ENCODE data around the gene DCTD. TPM values are rescaled to one million over a fixed set of nuclear protein-coding genes. Genes with fewer than 3 reads are reported as not detected.
A peak's percentile ranks its signal among the peaks of the same experiment; 100 is the strongest.

The DCTD gene
- total and polyA plus RNA-seq, 2 of the 13 experiments (the other 11 are each of a cell fraction or from before 2014, with no cell fraction given): 85.1 to 95.3 TPM

DNA sequence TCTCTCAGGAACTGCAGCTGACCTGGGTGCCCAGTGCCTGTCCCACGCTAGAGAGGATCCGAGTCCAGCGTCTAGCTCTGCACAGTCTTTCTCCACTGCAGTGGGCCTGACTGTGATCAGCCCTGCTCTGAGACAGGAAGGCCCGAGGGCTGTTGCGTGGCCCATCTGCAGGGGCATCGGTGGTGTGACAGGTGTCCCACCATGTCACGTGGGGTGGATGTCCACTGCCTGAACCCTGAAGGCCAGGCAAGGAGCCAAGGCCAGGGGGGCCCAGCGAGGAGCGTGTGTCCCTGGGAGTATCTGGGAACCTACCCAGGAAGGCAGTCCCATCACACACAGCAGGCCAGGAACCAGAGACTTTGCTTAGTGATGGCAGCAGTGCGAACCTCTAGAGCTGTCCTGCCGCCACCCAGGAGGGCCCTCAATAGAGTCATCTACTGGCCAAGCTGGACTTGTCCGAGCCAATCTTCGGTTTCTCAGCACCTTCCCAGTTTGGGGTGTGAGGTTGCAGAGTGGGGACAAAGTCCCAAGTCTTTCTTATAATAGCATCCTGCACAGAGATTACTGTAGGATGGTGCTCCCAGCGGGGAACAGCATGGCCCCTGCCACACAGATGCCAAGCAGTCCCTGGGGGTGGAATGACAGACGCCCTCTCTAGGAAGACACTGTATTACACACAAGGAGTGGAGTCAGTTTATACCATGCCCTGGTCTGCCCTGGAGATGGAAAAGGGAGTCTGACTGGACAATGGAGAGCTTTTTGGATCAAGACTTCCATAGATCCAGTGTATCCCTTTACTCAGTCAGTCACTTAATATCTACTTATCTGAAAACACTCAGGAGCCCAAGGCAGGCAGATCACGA is 38.3 kb downstream of the DCTD start:
- H3K4me2 ChIP-seq (ENCODE audit: low read depth, low read length): peak overlapping the region; percentile 52
- in situ Hi-C loops (cut with HindIII; ENCODE audit: extremely low pct_ligation_motif_present, low pct_unique_long_range_greater_than_20kb) (no loop called here), intact Hi-C loops (cut with micrococcal nuclease; ENCODE audit: unreplicated experiment) (no loop called here)
- CTCF ChIA-PET (ENCODE audit: low intra/inter-chr PET ratio, low total read pairs): no interaction called here
- no peaks in the 10 kb centered on the region for H3K27me3 ChIP-seq (ENCODE audit: control insufficient read depth in 1 of 2, insufficient read depth in 2 of 2, low read length in 2 of 2)
- peaks cover 10% of the 10 kb centered on the region; the same call in 1 of the 2 replicates for H3K9me3 ChIP-seq (ENCODE audit: low read length)
- H2AFZ ChIP-seq (ENCODE audit: low read length): no peak overlapping the region
- FAIRE-seq: no peak
- peaks cover 4% of the 10 kb centered on the region for H3K79me2 ChIP-seq (ENCODE audit: insufficient read depth, low read length)
- H3K9ac ChIP-seq (ENCODE audit: insufficient read depth, low read depth, low read length): peak overlapping the region; percentile 8
- DNase-seq (ENCODE audit: low spot score): peak; percentile 15
- H3K27ac ChIP-seq (ENCODE audit: extremely low read length, insufficient read depth, low read length): peak overlapping the region; percentile 64
- POLR2A ChIA-PET: interaction anchor here (1.5 to 7.3 kb wide), 2 partner anchors 17 to 38 kb away, joined by 5 to 69 read pairs; no protein-coding TSS in a partner anchor
- H3K36me3 ChIP-seq (replicated peaks in 1 of 2; ENCODE audit: control insufficient read depth in 1 of 2, insufficient read depth in 2 of 2, low read length in 2 of 2): peaks cover 0 to 8% of the 10 kb centered on the region in 2 experiments; a peak in 2 of 5 replicates
- WGBS (ENCODE audit: low lambda C conversion rate): 68% methylated on average over 8 of the region's 16 CpGs
- ATAC-seq: peak; percentile 21
- H3K4me1 ChIP-seq (ENCODE audit: insufficient read depth, low read length): peaks cover 59% of the 10 kb centered on the region
- peak overlapping the region in 1 of 3 experiments; percentile 11; a peak in 1 of 6 replicates for H3K4me3 ChIP-seq (replicated peaks in 1 of 3; ENCODE audit: insufficient read depth in 1 of 3, low read depth in 2 of 3, low read length in 3 of 3)
- no TSS peak for BruUV-seq (replicated peaks)
- H4K20me1 ChIP-seq (ENCODE audit: insufficient read depth, low read length): no peaks in the 10 kb centered on the region
- TF ChIP-seq ZFX (CRISPR knock-in tag; IDR thresholded peaks at IDR 0.05; ENCODE audit: low read depth) (peak; percentile 67), RAD51 (IDR thresholded peaks at IDR 0.05; ENCODE audit: borderline replicate concordance) (0 out of 2 replicates have a peak, but pooled peaks have one; percentile 14), ZBTB42 (CRISPR knock-in tag; IDR thresholded peaks at IDR 0.05) (no peak), HNRNPL (IDR thresholded peaks at IDR 0.05; ENCODE audit: low read depth, low read length) (0 out of 2 replicates have a peak, but pooled peaks have one; percentile 24), POLR2A (IDR thresholded peaks at IDR 0.05; ENCODE audit: insufficient read depth in 1 of 2, low read depth in 2 of 2, low read length in 2 of 2) (peak in 1 of 2 experiments; percentile 28; a peak in 1 of 4 replicates), NFKB2 (CRISPR knock-in tag; IDR thresholded peaks at IDR 0.05; ENCODE audit: borderline replicate concordance) (peak; percentile 59; the same call in 1 of the 2 replicates), AGO2 (optimal IDR thresholded peaks at IDR 0.05; ENCODE audit: low read depth, low read length) (peak; percentile 64), MAFK (conservative IDR thresholded peaks at IDR 0.05 in 1 of 2, IDR thresholded peaks at IDR 0.05 in 1 of 2; ENCODE audit: low read length in 2 of 2) (no peak), ZNF768 (CRISPR knock-in tag; IDR thresholded peaks at IDR 0.05) (peak; percentile 79; the same call in 1 of the 2 replicates), ZNF281 (CRISPR knock-in tag; IDR thresholded peaks at IDR 0.05; ENCODE audit: borderline replicate concordance) (no peak), ZNF317 (CRISPR knock-in tag; IDR thresholded peaks at IDR 0.05) (no peak), SRY (CRISPR knock-in tag; IDR thresholded peaks at IDR 0.05) (no peak), PAF1 (CRISPR knock-in tag; IDR thresholded peaks at IDR 0.05) (no peak), MYC (CRISPR knock-in tag; IDR thresholded peaks at IDR 0.05; ENCODE audit: borderline replicate concordance) (no peak), ZNF333 (CRISPR knock-in tag; IDR thresholded peaks at IDR 0.05; ENCODE audit: borderline replicate concordance) (0 out of 2 replicates have a peak, but pooled peaks have one; percentile 15)
- TF ChIP-seq, protein P1, sequence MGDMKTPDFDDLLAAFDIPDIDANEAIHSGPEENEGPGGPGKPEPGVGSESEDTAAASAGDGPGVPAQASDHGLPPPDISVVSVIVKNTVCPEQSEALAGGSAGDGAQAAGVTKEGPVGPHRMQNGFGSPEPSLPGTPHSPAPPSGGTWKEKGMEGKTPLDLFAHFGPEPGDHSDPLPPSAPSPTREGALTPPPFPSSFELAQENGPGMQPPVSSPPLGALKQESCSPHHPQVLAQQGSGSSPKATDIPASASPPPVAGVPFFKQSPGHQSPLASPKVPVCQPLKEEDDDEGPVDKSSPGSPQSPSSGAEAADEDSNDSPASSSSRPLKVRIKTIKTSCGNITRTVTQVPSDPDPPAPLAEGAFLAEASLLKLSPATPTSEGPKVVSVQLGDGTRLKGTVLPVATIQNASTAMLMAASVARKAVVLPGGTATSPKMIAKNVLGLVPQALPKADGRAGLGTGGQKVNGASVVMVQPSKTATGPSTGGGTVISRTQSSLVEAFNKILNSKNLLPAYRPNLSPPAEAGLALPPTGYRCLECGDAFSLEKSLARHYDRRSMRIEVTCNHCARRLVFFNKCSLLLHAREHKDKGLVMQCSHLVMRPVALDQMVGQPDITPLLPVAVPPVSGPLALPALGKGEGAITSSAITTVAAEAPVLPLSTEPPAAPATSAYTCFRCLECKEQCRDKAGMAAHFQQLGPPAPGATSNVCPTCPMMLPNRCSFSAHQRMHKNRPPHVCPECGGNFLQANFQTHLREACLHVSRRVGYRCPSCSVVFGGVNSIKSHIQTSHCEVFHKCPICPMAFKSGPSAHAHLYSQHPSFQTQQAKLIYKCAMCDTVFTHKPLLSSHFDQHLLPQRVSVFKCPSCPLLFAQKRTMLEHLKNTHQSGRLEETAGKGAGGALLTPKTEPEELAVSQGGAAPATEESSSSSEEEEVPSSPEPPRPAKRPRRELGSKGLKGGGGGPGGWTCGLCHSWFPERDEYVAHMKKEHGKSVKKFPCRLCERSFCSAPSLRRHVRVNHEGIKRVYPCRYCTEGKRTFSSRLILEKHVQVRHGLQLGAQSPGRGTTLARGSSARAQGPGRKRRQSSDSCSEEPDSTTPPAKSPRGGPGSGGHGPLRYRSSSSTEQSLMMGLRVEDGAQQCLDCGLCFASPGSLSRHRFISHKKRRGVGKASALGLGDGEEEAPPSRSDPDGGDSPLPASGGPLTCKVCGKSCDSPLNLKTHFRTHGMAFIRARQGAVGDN (CRISPR knock-in tag; IDR thresholded peaks at IDR 0.05): peak; percentile 94

Measured in HepG2 (cell line).